ENCODE results near the gene MOBP. TPM values are rescaled to one million over a fixed set of nuclear protein-coding genes. Genes with fewer than 3 reads are reported as not detected.

The MOBP gene
- polyA plus RNA-seq, 3 donors, result not detected

DNA sequence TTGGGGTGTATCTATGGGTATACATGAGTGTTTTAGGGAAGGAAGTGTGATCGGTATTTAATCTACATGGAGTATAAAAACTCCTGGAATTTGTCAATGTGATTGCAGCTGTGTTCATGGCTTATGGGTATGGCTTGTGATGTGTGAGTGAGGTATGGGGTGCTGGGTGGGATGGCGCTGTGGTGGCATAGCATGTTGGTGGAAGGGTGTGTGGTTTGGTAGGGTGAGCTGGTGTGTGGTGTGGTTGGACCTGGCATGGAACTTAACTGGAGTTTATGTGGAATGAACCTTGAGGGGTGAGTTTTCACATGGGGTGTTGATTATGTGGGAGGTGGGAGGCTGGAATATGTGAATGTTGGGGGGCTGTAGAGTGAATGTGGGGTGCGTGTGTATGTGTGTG is 492 bp upstream of the MOBP start:
- WGBS (ENCODE audit: insufficient coverage), result 92% methylated on average over 3 of the region's 3 CpGs
- Mint-ChIP-seq H3K4me3 (no peak overlapping the region), H3K4me1 (no peaks in the 10 kb centered on the region), H3K9me3 (peaks cover 0 to 2% (median 0%) of the 10 kb centered on the region in 7 donors), H3K27me3 (ENCODE audit: low read depth in 3 of 3) (peaks cover 0 to 2% (median 0%) of the 10 kb centered on the region in 3 donors), H3K36me3 (no peaks in the 10 kb centered on the region), H3K27ac (peak overlapping the region in 2 of 7 donors; percentile 9 to 36)
- Histone ChIP-seq H3K9ac (ENCODE audit: insufficient read depth, low read length, poor library complexity, severe bottlenecking) (no peak overlapping the region), H3K27ac (ENCODE audit: low read depth in 1 of 2, low read length in 2 of 2) (no peak overlapping the region), H3K79me2 (ENCODE audit: insufficient read depth, low read length) (no peaks in the 10 kb centered on the region), H2AFZ (ENCODE audit: insufficient read depth, low read depth, low read length, poor library complexity, severe bottlenecking) (no peak overlapping the region), H3K4me1 (ENCODE audit: control insufficient read depth in 1 of 2, insufficient read depth in 2 of 2, low read length in 2 of 2) (no peaks in the 10 kb centered on the region), H3K9me3 (replicated peaks in 1 of 2; ENCODE audit: control insufficient read depth in 1 of 2, insufficient read depth in 1 of 2, low read length in 2 of 2) (no peaks in the 10 kb centered on the region), H4K20me1 (ENCODE audit: insufficient read depth, low read length) (no peaks in the 10 kb centered on the region), H3K36me3 (replicated peaks in 1 of 2; ENCODE audit: control insufficient read depth in 1 of 2, insufficient read depth in 2 of 2, low read length in 2 of 2) (no peaks in the 10 kb centered on the region), H3K27me3 (ENCODE audit: control insufficient read depth in 2 of 2, insufficient read depth in 2 of 2, low read length in 2 of 2) (peaks cover 0 to 3% of the 10 kb centered on the region in 2 donors), H3K4me2 (replicated peaks; ENCODE audit: extremely low read depth, low read length, poor library complexity, severe bottlenecking) (no peak overlapping the region), H3K4me3 (replicated peaks in 1 of 3; ENCODE audit: low read depth in 2 of 3, low read length in 3 of 3) (no peak overlapping the region)
- intact Hi-C loops (cut with micrococcal nuclease), result no loop called here
- no peak for DNase-seq
- no peak for TF ChIP-seq CTCF (IDR thresholded peaks at IDR 0.05)

DNA sequence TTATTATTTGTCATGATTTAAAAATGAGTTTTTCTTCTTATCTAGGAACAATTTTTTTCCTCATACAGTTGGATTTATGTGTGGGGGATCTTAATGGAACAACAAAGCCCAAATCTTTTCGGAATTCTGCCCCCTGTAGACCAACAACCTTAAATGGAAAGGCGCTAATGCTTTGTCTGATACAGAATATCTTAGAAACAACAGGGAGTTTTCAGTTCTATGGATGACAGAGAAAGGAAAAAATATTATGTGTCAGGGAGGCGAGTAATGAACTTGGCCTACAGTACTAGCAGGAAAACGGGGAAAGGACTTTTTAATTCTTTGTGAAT is 592 bp downstream of the MOBP start:
- Histone ChIP-seq H3K4me3 (replicated peaks in 1 of 3; ENCODE audit: low read depth in 2 of 3, low read length in 3 of 3) (no peak overlapping the region), H3K27ac (ENCODE audit: low read depth in 1 of 2, low read length in 2 of 2) (no peak overlapping the region), H3K36me3 (replicated peaks in 1 of 2; ENCODE audit: control insufficient read depth in 1 of 2, insufficient read depth in 2 of 2, low read length in 2 of 2) (no peaks in the 10 kb centered on the region), H3K4me2 (replicated peaks; ENCODE audit: extremely low read depth, low read length, poor library complexity, severe bottlenecking) (no peak overlapping the region), H3K9me3 (replicated peaks in 1 of 2; ENCODE audit: control insufficient read depth in 1 of 2, insufficient read depth in 1 of 2, low read length in 2 of 2) (no peaks in the 10 kb centered on the region), H4K20me1 (ENCODE audit: insufficient read depth, low read length) (no peaks in the 10 kb centered on the region), H3K9ac (ENCODE audit: insufficient read depth, low read length, poor library complexity, severe bottlenecking) (no peak overlapping the region), H3K27me3 (ENCODE audit: control insufficient read depth in 2 of 2, insufficient read depth in 2 of 2, low read length in 2 of 2) (no peaks in the 10 kb centered on the region), H3K79me2 (ENCODE audit: insufficient read depth, low read length) (no peaks in the 10 kb centered on the region), H2AFZ (ENCODE audit: insufficient read depth, low read depth, low read length, poor library complexity, severe bottlenecking) (no peak overlapping the region), H3K4me1 (ENCODE audit: control insufficient read depth in 1 of 2, insufficient read depth in 2 of 2, low read length in 2 of 2) (no peaks in the 10 kb centered on the region)
- Mint-ChIP-seq H3K9me3 (peaks cover 0 to 2% (median 0%) of the 10 kb centered on the region in 7 donors), H3K27me3 (ENCODE audit: low read depth in 3 of 3) (peaks cover 0 to 4% (median 3%) of the 10 kb centered on the region in 3 donors), H3K36me3 (no peaks in the 10 kb centered on the region), H3K27ac (no peak overlapping the region), H3K4me3 (no peak overlapping the region), H3K4me1 (no peaks in the 10 kb centered on the region)
- no peak for DNase-seq
- TF ChIP-seq CTCF (IDR thresholded peaks at IDR 0.05), result no peak
- intact Hi-C loops (cut with micrococcal nuclease), result no loop called here
- 100% methylated on average over 2 of the region's 4 CpGs for WGBS (ENCODE audit: insufficient coverage)

All from CD14-positive monocyte (primary cell).